ENCODE data around the gene COL23A1.
A peak's percentile ranks its signal among the peaks of the same experiment; 100 is the strongest.

The COL23A1 gene

DNA sequence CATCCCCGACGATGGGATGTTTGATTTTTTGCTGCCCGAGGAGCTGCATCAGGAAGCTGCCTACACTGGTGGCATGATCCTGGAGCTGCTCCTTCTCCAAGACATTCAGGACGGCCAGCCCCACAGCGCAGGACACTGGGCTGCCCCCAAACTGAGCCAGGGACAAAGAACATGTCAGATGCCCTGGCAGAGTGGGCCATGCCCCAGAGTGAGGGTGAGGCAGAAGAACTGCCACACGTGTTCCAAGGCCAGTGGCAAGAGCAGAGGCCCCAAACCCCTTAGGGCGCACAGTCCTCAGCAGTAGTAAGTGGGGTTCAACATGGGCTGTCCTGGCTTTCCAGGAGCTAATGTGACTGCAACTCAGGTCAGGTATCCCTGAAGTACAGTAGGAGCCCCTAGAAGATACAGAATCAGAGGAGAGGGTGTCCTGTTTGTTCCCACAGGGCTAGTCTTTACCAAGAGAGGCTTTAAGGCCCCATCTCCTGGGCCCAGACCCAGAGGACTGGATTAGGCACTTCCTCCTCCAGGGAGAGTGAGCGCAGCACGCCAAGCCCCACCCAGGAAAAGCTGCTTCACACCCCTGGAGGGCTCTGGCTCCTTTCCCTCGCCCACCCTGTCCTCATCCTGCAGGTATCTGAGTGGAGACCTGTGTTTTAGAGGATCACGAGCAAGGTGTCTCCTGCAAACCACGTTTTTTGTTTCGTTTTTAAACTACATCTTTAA, 374.8 kb downstream of the COL23A1 start:
- DNase-seq, result no peak

DNA sequence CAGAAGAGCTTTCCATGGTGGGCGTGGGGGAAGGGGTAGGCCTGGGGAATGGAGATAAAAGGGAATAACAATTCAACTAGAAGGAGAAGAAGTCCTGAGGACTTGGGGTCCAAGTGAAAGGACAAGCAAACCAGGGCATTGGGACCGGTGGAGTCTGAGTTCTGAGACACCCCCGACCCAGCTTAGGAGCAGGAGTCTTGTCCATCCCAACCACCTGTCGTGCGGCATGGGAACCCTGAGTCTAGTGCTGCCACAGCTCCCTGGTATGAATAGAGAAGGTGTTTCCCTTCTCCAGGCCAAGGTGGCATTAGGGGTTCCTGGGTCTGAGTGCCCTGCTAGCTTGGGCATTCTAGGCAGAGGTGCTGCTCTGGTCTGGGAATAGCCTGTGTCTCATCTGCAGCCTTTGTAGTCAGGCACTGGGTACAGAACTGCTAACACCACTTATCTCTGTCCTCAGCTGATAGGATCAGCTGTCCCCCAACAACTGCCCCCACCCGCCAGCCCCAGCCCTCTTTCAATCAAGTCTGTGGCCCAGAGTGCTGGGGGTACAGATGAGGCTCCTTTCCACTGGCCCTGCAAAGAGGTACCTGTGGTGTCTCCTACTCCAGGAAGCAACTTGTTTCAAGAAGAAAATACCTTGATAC, 375.9 kb downstream of the COL23A1 start:
- no peak for DNase-seq

DNA sequence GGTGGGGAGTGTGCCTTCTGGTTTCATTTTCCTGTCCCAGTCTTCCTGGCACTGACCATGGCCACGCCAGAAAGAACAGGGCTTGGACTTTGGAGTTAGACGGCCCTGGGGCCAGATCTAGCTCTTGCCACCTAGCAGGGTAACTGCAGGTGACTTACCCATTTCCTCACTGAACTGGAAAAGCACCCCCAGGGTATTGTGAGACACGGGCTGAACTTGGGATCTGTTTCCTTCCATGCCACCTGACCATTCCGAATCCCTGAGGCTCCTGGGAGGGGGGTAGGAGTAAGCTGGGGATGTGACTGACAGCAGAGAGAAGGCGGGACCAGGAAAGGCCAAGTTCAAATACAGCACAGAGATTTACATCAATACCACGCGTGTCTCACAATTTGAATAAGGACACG, 376.4 kb downstream of the COL23A1 start:
- no peak for DNase-seq

DNA sequence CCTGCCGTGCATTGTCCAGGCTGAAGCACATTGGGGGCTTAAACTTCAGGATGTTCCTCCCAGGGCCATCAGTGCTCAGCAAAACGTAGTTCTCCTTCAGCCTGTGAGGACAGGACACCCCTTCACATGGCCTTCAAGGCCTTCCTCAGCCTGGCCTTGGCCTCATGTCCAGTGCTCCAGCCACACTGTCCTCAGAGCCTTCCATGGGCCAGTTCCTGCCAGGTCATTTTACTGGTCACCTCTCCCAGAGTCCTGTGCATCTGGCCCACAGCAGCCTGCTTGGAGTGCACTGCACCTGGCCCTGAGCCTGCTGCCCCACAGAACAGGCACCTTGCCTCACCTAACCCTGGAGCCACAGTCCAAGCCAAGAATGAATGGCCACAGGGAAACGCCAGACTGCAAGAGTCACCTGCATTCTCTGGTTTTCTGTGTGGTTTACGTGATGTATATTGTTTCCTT, 377.2 kb downstream of the COL23A1 start:
- no peak for DNase-seq

DNA sequence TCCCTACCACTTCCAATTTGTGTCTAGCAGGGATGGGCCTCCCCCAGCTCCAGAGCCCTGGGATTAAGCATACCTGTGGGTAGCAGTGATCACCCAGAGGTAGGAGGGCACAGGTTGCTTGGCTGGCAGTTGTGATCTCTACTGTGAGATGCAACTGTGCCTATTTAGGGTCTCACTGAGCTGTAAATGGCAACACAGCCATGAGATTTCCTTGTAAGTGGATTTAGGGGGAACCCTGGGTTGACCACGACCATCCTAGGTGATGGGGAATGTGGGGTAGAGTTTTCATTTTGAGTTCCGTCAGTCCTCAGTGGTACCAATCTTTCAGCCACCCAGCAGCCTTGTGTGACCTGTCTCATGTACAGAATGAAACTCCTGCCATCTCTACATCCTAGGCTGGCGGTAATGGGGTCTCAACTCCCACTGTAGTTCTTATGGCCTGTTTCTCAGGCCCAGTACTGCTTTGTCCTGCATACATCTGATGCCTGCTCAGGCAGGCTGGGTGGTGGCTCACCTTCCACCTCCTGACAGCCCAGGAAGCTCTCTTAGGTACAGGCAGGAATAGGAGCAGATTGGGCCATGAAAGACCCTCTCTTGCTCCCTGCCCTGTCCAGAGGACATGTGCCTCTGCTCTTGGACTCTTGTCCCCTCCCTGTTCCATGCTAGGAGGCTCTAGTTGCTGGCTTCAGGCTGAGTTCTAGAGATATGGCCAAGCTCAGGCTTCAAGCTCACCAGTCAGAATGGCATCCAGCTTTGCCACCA, 377.8 kb downstream of the COL23A1 start:
- no peak for DNase-seq

DNA sequence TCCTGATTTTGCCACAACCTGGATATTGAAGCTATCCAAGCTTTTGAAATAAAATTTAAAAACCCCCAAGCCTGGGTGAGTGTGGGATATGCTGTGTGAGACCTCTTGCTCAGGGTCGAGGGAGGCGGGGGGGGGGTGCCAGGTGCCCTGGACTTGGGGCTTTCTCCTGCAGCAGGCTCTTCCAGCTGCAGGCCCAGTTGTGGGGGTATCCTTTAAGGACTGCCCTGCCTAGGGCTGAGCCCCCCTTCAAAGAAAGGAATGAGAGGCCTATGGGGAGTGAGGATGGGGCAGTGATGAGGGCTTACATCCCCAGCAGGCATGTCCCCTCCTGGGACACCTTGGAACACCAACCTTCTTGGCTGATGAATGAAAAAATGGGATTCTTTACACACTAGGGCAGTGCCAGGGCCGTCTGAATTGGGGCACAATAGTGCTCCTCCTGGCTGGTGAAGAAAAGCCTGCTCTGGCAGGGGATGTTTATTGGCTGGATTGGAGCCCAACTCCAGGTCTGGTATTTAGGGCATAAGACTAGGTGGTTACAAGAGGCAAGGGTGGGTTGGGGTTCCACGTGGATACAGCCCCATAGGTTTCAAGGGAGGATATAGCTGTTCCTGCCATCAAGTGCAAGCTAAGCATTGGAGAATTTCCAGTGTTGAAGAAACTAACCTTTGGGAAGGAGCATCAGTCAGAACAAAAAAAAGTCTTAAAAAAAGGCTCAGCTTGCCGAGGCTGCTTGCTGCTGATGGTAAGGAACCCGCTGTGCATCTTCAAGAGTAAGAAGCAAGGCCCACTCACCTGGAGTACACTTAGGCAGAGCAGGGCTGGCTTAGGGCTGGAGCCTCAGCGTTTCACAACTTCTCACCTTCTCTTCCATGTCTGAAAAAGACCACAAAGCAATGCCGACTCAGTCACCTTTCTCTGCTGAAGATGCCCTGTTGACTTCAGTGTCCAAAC, 378.8 kb downstream of the COL23A1 start:
- DNase-seq, result no peak

DNA sequence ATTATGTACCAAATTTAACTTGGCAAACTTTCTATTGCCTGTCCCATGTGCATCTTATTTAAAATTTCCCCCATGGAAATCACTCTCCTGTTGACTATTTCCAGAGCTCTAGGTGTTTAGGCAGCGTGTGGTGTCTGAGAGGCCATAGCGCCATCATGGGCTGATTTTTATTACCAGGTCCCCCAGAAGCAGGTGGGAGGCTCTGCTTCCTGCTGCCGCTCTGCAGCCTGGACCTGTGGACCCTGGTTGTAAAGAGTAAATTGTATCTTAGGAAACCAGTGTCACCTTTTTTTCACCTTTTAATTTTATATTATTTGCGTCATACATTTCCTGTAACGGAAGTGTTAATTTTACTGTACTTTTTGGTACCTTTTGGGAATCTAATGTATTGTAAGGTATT, 379.5 kb downstream of the COL23A1 start:
- no peak for DNase-seq

DNA sequence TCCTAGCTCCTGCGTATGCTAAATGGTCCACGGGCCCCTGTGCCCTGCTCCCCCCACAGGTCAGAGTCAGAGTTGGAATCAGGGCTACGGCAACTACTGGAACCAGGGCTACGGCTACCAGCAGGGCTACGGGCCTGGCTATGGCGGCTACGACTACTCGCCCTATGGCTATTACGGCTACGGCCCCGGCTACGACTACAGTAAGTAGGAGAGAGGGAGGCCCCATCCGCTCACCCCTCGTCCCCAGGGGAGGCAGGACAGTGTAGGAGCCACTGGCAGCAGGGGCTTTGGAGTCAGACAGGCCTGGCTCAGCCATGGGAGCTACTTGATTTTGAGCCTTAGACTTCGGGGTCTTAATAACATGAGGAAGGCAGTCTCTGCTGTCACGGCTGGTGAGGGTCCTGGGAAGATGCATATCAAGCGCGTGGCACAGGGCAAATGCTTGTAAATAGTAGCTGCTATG, 380.1 kb downstream of the COL23A1 start:
- DNase-seq, result no peak

DNA sequence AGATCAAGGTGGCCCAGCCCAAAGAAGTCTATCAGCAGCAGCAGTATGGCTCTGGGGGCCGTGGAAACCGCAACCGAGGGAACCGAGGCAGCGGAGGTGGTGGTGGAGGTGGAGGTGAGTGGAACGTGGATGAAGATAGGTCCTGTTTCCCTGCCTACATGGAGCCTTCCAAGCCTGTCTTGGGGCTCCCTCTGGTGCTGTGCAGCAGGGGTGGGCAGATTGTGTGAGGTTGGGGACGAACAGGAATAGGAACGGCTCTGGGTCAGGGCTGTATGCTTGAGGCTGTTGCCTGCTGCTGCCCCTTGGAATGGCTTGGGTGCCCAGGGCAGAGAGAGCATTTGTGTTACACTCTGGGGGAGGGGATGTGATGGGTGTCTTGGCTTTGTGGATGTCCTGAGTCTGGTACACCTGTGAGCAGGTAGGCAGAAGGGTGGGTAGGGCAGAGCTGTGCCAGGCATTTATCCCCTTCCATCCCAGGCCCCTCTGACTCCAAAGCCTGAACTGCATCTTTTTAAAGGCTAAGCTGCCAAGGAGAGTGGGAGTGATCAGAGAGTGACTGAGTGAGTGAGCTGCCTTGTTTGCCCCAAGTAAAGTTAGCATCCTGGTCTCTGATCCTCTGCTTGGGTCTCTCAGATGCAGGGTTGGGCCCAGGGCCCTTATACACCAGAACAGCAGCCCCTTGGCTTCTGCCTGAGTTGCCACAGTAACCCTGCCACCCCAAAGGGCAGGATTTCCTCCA, 380.7 kb downstream of the COL23A1 start:
- no peak for DNase-seq

DNA sequence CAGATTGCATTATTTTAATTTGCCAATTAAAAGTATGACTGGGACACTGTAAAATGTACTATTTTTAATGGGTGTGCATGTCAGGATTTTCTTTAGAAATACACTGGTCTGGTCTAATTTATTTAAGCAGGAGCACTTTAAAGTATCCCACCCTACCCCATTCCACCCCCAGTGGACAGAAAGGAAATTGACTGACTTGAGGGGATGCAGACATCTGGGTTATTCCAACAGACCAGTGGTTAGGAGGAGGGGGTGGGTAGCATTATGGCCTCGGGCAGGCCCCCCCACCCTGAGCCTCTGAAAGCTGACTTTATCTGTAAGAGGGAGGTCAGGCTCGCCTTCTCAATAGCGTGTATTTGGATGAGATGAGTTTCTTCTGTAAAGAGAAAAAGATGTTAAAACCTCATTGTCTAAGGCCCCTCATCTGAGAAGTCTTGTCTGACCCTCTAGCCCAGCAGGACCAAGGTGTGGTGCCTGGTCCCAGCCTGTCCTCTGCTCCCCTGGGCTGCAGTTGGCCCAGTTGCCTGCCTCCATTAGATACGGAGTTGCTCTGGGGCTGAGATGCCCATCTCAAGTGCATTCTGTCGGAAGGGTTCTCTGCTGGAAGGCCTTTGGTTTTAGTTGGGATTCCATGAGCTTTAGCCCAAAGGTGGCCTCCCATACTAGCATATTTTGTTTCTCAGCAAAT, 381.5 kb downstream of the COL23A1 start:
- DNase-seq, result no peak

DNA sequence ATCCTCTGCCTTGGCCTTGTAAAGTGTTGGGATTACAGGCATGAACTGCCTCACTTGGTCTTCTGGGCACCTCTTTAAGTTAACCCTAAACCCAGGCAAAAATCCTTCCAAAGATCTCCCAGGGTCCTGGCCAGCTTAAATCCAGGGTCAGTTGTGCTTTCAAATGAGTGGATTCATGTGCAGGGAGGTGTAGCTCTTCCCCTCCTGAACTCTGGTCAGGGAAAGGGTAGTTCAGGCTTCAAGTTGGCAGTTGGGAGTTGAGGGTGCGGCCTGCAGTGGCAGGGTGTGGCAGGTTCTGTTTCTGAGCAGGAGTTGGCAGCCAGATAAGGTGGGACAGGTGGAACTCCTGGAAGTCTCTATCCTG, 382.3 kb downstream of the COL23A1 start:
- no peak for DNase-seq

DNA sequence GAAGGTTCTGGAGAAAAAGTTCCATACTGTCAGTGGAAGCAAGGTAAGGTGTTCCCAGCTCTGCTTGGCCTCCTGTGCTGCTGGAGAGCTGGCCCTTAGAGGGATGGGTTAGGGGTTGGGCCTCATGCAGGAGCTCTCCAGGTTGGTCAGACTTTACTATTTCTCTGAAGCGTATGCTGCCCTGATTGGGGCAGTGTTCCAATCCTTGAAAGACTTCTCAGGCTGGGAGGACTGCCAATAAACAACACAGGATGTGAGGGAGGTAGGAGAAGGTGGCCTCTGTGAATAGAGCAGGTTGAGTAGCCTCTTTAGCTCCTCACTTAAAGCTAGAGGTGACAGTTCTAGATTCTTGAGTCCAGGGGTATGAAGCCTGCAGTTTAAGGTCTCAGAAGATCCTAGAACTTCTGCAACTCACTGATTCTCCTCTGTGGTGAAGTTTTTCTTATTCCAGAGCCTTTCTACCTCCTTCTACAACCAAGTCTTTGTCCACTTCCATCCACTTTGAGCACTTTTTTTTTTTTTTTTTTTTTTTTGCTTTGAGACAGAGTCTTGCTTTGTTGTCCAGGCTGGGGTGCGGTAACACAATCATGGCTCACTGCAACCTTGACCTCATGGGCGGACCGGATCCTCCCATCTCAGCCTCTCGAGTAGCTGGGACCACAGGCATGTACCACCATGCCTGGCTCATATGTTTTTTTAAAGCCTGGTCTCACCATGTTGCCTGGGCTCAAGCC, 382.8 kb downstream of the COL23A1 start:
- no peak for DNase-seq

DNA sequence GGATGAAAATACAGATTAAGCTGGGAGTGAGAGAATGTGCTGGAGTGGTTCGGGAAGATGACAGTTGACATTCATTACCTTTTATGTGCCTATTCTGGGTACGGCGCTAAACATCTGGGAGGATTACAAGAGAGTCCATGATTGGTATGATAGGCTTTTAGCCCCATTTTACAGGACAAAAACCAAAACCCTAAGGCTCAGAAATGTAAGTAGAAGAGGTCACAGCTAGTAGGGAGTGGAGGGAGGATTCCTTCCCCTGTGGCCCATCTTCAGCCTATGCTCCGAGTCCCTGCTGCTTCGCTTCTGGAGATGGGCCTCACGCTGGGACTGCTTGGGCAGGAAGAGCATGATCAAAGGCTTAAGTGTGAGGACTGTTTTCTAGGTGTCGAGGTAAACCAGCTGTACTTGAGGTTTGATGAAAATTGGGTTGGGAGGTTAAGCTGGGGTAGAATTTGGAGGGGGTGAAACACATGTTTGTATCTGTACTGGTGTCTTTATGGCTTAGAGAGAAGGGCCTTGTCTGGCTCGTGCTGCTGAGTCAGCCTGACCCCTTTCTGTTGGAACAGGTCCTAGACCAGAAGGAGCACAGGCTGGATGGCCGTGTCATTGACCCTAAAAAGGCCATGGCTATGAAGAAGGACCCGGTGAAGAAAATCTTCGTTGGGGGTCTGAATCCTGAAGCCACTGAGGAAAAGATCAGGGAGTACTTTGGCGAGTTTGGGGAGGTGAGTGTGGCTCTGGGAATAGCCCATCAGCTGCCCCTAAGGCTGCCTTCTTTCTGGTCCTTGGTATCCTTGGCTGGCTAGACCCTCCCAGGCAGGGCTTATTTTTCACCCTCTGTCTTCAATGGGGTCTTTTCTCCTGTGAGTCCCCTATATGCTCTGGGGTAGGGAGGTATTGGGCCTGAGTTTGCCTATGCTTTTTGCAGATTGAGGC, 383.8 kb downstream of the COL23A1 start:
- DNase-seq, result no peak

DNA sequence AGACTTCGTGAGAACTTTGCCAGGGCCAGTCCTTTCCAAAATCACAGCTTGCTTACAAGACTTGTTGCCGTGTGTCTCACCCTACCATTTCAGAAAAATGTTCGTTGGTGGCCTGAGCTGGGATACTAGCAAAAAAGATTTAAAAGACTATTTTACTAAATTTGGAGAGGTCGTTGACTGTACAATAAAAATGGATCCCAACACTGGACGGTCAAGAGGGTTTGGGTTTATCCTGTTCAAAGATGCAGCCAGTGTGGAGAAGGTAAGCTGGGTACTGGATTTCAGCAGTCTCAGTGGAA, 384.5 kb downstream of the COL23A1 start:
- DNase-seq, result no peak

DNA sequence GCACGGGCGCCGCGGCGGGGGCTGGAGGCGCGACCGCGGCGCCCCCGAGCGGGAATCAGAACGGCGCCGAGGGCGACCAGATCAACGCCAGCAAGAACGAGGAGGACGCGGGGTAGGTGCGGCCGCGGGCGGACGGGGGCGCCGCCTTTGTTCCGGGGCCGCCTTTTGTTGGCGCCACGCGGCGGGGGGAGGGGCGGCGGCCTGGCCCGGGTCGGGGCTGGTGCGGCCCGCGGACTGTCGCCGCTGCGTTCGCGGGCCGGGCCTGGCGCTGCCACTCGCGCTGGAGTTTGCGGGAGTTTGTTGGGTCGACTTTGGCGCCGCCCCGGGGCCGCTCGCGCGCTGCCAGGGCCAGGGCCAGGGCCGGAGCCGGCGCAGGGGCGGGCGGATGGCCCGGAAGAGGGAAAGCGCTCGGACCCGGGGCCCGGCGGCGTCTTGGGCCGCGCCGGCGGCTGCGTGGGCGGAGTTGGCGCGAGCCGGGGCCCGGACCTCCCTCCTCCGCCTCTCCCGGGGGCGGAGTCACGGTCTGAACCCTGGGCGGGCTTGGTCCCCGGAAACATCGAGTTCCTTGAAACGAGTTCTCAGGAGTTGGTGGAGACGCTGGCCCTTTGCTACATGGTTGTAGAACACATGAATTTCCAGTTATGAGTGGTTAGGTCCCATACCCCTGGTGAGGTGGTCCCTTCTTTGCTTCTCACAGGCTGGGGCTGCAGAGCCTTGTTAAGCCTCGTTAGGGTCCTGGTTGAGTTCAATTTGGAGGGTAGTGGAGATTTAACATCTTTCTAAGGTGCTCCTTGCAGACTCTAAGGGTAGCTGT, 385.1 kb downstream of the COL23A1 start:
- peak; percentile 62 to 63 for DNase-seq

DNA sequence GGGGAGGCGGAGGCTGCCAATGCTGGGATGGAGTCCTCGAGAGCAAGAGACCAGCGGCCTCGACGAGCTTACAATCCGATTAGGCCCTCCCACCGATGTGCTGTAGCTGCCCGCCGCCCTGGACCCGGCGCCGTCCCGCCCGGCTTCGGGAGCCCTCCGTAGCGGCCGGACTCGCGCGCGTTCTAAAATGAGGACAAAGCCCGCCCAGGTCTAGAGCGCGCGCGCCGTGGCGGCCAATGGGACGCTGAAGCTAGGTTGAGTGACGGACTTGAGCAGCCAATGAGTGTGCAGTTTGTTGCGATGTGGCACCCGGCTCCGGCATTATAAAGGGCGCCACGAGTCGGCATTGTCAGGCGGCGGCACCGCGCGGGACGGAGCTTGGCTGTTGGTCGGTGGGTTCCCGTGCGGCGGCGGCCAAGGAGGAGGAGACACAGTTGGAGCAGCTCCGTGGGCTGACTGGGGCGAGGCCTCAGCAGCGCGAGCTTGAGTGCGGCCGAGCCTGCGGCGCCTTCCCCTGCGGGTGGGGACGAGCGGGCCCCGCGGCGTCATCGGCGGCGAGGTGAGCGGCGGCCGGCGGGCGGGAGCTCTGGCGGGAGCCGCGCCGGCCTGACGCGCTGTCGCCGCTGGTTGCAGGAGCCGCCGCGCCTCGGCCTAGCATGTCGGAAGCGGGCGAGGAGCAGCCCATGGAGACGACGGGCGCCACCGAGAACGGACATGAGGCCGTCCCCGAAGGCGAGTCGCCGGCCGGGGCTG, 385.8 kb downstream of the COL23A1 start, which contains the start of gene HNRNPAB:
TSS of gene HNRNPAB (plus strand) at position 352 of the 753 bp plus-strand sequence. CDS start at position 657, 305 bp downstream.
- DNase-seq, result peak; percentile 94 to 95

DNA sequence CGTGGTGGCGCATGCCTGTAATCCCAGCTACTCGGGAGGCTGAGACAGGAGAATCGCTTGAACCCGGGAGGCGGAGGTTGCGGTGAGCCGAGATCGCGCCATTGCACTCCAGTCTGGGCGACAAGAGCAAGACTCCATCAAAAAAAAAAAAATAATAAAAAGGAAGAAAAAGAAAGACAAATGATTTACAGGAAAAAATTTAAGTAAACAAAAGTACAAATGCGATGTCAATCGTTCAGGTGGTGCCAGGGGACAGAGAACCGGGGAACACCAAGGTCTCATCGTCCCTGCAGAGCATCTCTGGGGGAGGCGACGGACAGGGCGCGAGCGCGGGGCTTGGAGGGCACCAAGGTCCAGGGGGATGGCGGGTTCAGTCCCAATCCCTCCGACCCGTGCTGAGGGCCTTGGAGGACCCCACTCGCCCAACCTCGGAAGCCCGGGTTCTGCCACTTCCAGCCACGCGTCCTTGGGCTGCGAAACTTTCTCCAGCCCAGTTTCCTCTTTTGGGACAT, 386.5 kb downstream of the COL23A1 start:
- peak in 1 of 2 experiments; percentile 20 for DNase-seq

DNA sequence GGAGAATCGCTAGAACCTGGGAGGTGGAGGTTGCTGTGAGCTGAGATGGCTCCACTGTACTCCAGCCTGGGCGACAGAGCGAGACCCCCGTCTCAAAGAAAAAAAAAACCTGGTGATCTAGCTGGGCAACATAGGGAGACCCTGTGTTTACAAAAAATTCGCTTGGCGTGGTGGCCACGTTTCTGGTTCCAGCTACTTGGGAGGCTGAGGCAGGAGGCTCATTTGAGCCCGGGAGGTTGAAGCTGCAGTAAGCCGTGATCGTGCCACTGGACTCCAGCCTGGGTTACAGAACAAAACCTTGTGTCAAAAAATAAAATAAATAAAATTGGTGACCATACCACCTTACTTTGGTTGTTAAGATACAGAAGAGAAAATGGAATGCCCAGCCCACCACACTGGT, 387.7 kb downstream of the COL23A1 start:
- DNase-seq, result no peak
